Neuronal stem cell (in vitro differentiated cells): ENCODE measurements around the gene BDKRB2.
A peak's percentile ranks its signal among the peaks of the same experiment; 100 is the strongest.

ENCODE experiments used
- DNase-seq: peaks from one replicate; pipeline ENCODE4 v3.0.0-alpha.2; 2013; ENCODE audit warnings: low spot score
- H2AFZ ChIP-seq: one replicate; pipeline ENCODE4 v1.6.1; 2013; ENCODE audit warnings: mild to moderate bottlenecking, low read length, inconsistent platforms
- H2AK5ac ChIP-seq: 2 replicates; pipeline ENCODE4 v1.6.1; 2013; ENCODE audit warnings: low read depth, mild to moderate bottlenecking, inconsistent platforms, low read length, moderate library complexity, mixed read lengths
- H2BK120ac ChIP-seq: 2 replicates; pipeline ENCODE4 v1.6.1; 2013; ENCODE audit warnings: low read depth, mild to moderate bottlenecking, inconsistent platforms, low read length, moderate library complexity, mixed read lengths
- H2BK12ac ChIP-seq: one replicate; pipeline ENCODE4 v1.6.1; 2013; ENCODE audit warnings: low read length, inconsistent platforms
- H2BK15ac ChIP-seq: 2 replicates; pipeline ENCODE4 v1.6.1; 2013; ENCODE audit warnings: mild to moderate bottlenecking, low read length, inconsistent platforms, mixed read lengths
- H2BK5ac ChIP-seq: one replicate; pipeline ENCODE4 v1.6.1; 2013; ENCODE audit warnings: inconsistent platforms, mild to moderate bottlenecking, low read length, moderate library complexity
- H3K14ac ChIP-seq: one replicate; pipeline ENCODE4 v1.6.1; 2013; ENCODE audit warnings: low read length, inconsistent platforms
- H3K18ac ChIP-seq: 2 replicates; pipeline ENCODE4 v1.6.1; 2013; ENCODE audit warnings: low read length, inconsistent platforms
- H3K23ac ChIP-seq: 2 replicates; pipeline ENCODE4 v1.6.1; 2013; ENCODE audit warnings: low read depth, mild to moderate bottlenecking, mixed read lengths, low read length, inconsistent platforms; ENCODE audit not compliant: poor library complexity
- H3K27ac ChIP-seq: replicated peaks from 3 replicates; pipeline ENCODE4 v1.5.1; 2013; ENCODE audit warnings: low read length, inconsistent platforms
- H3K27me3 ChIP-seq, 3 experiments: 2 replicates each; pipeline ENCODE4 v1.6.1; 2013; ENCODE audit warnings: low read length in 3 of 3, mild to moderate bottlenecking in 2 of 3, inconsistent platforms in 1 of 3, low read depth in 1 of 3, mixed read lengths in 1 of 3, moderate library complexity in 1 of 3; ENCODE audit not compliant: control insufficient read depth in 3 of 3, insufficient read depth in 3 of 3
- H3K36me3 ChIP-seq, 2 donors: replicated peaks in 1 of 2; 2 replicates each; pipeline ENCODE4 v1.6.1; 2013; ENCODE audit warnings: low read length in 2 of 2; ENCODE audit not compliant: control insufficient read depth in 2 of 2, insufficient read depth in 2 of 2
- H3K4ac ChIP-seq: 2 replicates; pipeline ENCODE4 v1.6.1; 2013; ENCODE audit warnings: inconsistent platforms, mild to moderate bottlenecking, low read length, moderate library complexity
- H3K4me1 ChIP-seq, 2 donors: 1 replicate in 1 of 2; 2 replicates in 1 of 2; pipeline ENCODE4 v1.6.1; 2013; ENCODE audit warnings: low read length in 2 of 2, low read depth in 1 of 2; ENCODE audit not compliant: control insufficient read depth in 2 of 2, insufficient read depth in 1 of 2
- H3K4me2 ChIP-seq: one replicate; pipeline ENCODE4 v1.6.1; 2013; ENCODE audit warnings: mild to moderate bottlenecking, low read length, inconsistent platforms; ENCODE audit not compliant: insufficient read depth, poor library complexity, severe bottlenecking
- H3K4me3 ChIP-seq, 2 donors: 2 replicates each; pipeline ENCODE4 v1.5.1; 2013; ENCODE audit warnings: low read length in 2 of 2, mild to moderate bottlenecking in 2 of 2, inconsistent platforms in 1 of 2, moderate library complexity in 1 of 2
- H3K79me1 ChIP-seq: one replicate; pipeline ENCODE4 v1.6.1; 2013; ENCODE audit warnings: low read depth, mild to moderate bottlenecking, inconsistent platforms, low read length, moderate library complexity
- H3K9ac ChIP-seq: one replicate; pipeline ENCODE4 v1.6.1; 2013; ENCODE audit warnings: mild to moderate bottlenecking, low read depth, low read length, inconsistent platforms; ENCODE audit not compliant: poor library complexity
- H3K9me3 ChIP-seq, 2 donors: replicated peaks in 1 of 2; 2 replicates each; pipeline versions ENCODE3 to v1.6.1; 2013; ENCODE audit warnings: low read length in 2 of 2, mild to moderate bottlenecking in 2 of 2, inconsistent platforms in 1 of 2, low read depth in 1 of 2, mixed read lengths in 1 of 2, moderate library complexity in 1 of 2; ENCODE audit not compliant: control insufficient read depth in 2 of 2, insufficient read depth in 1 of 2
- H4K8ac ChIP-seq: one replicate; pipeline ENCODE4 v1.6.1; 2013; ENCODE audit warnings: low read depth, mild to moderate bottlenecking, inconsistent platforms, low read length, moderate library complexity
- H4K91ac ChIP-seq: one replicate; pipeline ENCODE4 v1.6.1; 2013; ENCODE audit warnings: low read length, low read depth, mild to moderate bottlenecking, inconsistent platforms; ENCODE audit not compliant: poor library complexity
- WGBS, 2 donors: extraction: QIAGEN DNeasy Blood & Tissue Kit; methylation state at CpG; one replicate each; pipeline ENCODE4 v1.1.7; 2013; ENCODE audit warnings: missing lambda C conversion rate in 2 of 2, mixed read lengths in 1 of 2; ENCODE audit not compliant: insufficient read length in 2 of 2, insufficient replicate concordance in 1 of 2; ENCODE audit errors: extremely low coverage in 2 of 2; 5-methylcytosine and 5-hydroxymethylcytosine counted together

Gene BDKRB2

GRCh38 chr14:96194262-96194656 lies 10.4 kb upstream of the BDKRB2 start:
- H3K9me3 ChIP-seq = no peaks in the 10 kb centered on the region
- no peaks in the 10 kb centered on the region for H3K4me1 ChIP-seq
- H2BK5ac ChIP-seq = no peak overlapping the region
- H3K18ac ChIP-seq = peak overlapping the region; percentile 27
- no peak overlapping the region for H2AFZ ChIP-seq
- H3K4me3 ChIP-seq = no peak overlapping the region
- H3K23ac ChIP-seq = no peak overlapping the region
- H3K79me1 ChIP-seq = no peaks in the 10 kb centered on the region
- DNase-seq = no peak
- H3K4ac ChIP-seq = no peak overlapping the region
- H2BK12ac ChIP-seq = peak overlapping the region; percentile 82
- H3K4me2 ChIP-seq = no peak overlapping the region
- no CpG with 5 or more reads among the region's 10 CpGs for WGBS, 2 donors
- no peak overlapping the region for H2BK15ac ChIP-seq
- no peak overlapping the region for H3K14ac ChIP-seq
- no peak overlapping the region for H3K27ac ChIP-seq
- H2BK120ac ChIP-seq = no peak overlapping the region
- H3K27me3 ChIP-seq = peaks cover 0 to 14% (median 0%) of the 10 kb centered on the region in 3 experiments
- H3K36me3 ChIP-seq = no peaks in the 10 kb centered on the region
- peak overlapping the region; percentile 26 for H4K8ac ChIP-seq
- no peak overlapping the region for H4K91ac ChIP-seq
- no peak overlapping the region for H3K9ac ChIP-seq
- peak overlapping the region; percentile 71 for H2AK5ac ChIP-seq

- H3K23ac ChIP-seq = no peak overlapping the region
- H2AK5ac ChIP-seq = no peak overlapping the region
- H3K14ac ChIP-seq = no peak overlapping the region
- H2BK15ac ChIP-seq = no peak overlapping the region
- H3K36me3 ChIP-seq = no peaks in the 10 kb centered on the region
- H3K9me3 ChIP-seq = no peaks in the 10 kb centered on the region
- H3K4me3 ChIP-seq = no peak overlapping the region
- WGBS, 2 donors = no CpG with 5 or more reads among the region's 11 CpGs
- no peak overlapping the region for H3K27ac ChIP-seq
- H2BK5ac ChIP-seq = no peak overlapping the region
- no peak overlapping the region for H3K18ac ChIP-seq
- no peak overlapping the region for H4K91ac ChIP-seq
- H3K9ac ChIP-seq = no peak overlapping the region
- H2BK120ac ChIP-seq = no peak overlapping the region
- no peak overlapping the region for H4K8ac ChIP-seq
- H3K27me3 ChIP-seq = peaks cover 0 to 13% (median 0%) of the 10 kb centered on the region in 3 experiments
- DNase-seq = no peak
- no peaks in the 10 kb centered on the region for H3K4me1 ChIP-seq
- no peak overlapping the region for H3K4me2 ChIP-seq
- no peaks in the 10 kb centered on the region for H3K79me1 ChIP-seq
- no peak overlapping the region for H2AFZ ChIP-seq
- H2BK12ac ChIP-seq = no peak overlapping the region
- no peak overlapping the region for H3K4ac ChIP-seq
These were observed 9.8 kb upstream of the BDKRB2 start for GRCh38 chr14:96194657-96195431.

GRCh38 chr14:96195441-96196081 lies 9.1 kb upstream of the BDKRB2 start:
- no peak overlapping the region for H3K4ac ChIP-seq
- H3K4me1 ChIP-seq = no peaks in the 10 kb centered on the region
- peaks cover 0 to 7% (median 0%) of the 10 kb centered on the region in 3 experiments for H3K27me3 ChIP-seq
- H3K4me3 ChIP-seq = no peak overlapping the region
- no peaks in the 10 kb centered on the region for H3K79me1 ChIP-seq
- WGBS, 2 donors = no CpG with 5 or more reads among the region's 8 CpGs
- no peak overlapping the region for H3K18ac ChIP-seq
- H3K14ac ChIP-seq = no peak overlapping the region
- no peak overlapping the region for H2BK5ac ChIP-seq
- no peak for DNase-seq
- no peak overlapping the region for H3K9ac ChIP-seq
- H2AFZ ChIP-seq = no peak overlapping the region
- H3K36me3 ChIP-seq = no peaks in the 10 kb centered on the region
- no peaks in the 10 kb centered on the region for H3K9me3 ChIP-seq
- H2BK15ac ChIP-seq = no peak overlapping the region
- H4K91ac ChIP-seq = no peak overlapping the region
- H2BK12ac ChIP-seq = no peak overlapping the region
- H2AK5ac ChIP-seq = no peak overlapping the region
- H2BK120ac ChIP-seq = no peak overlapping the region
- no peak overlapping the region for H3K27ac ChIP-seq
- no peak overlapping the region for H3K23ac ChIP-seq
- H3K4me2 ChIP-seq = no peak overlapping the region
- H4K8ac ChIP-seq = no peak overlapping the region

- DNase-seq = no peak
- H3K14ac ChIP-seq = no peak overlapping the region
- no peaks in the 10 kb centered on the region for H3K4me1 ChIP-seq
These were observed 7.3 kb upstream of the BDKRB2 start for GRCh38 chr14:96197163-96197852.

More at GRCh38 chr14:96197163-96197852, 7.3 kb upstream of the BDKRB2 start:
- H3K27me3 ChIP-seq = peaks cover 0 to 14% (median 0%) of the 10 kb centered on the region in 3 experiments
- no peak overlapping the region for H2BK15ac ChIP-seq
- H3K27ac ChIP-seq = no peak overlapping the region
- peak overlapping the region; percentile 12 for H3K23ac ChIP-seq
- no CpG with 5 or more reads among the region's 20 CpGs for WGBS, 2 donors
- no peak overlapping the region for H4K8ac ChIP-seq
- peak overlapping the region; percentile 35 for H3K9ac ChIP-seq
- H2BK120ac ChIP-seq = no peak overlapping the region
- H4K91ac ChIP-seq = no peak overlapping the region
- no peak overlapping the region for H2BK12ac ChIP-seq
- H2AFZ ChIP-seq = no peak overlapping the region
- peak overlapping the region; percentile 32 for H3K4ac ChIP-seq
- no peaks in the 10 kb centered on the region for H3K36me3 ChIP-seq
- H3K79me1 ChIP-seq = no peaks in the 10 kb centered on the region
- no peaks in the 10 kb centered on the region for H3K9me3 ChIP-seq
- no peak overlapping the region for H3K4me2 ChIP-seq
- no peak overlapping the region for H2BK5ac ChIP-seq
- H3K18ac ChIP-seq = peak overlapping the region; percentile 46
- no peak overlapping the region for H3K4me3 ChIP-seq
- H2AK5ac ChIP-seq = no peak overlapping the region
